HG02981 (cell line): ENCODE measurements around the gene SLC8B1.

Source experiments
- ATAC-seq: cut with Tn5 transposase; IDR thresholded peaks from one replicate; pipeline ENCODE4 v1.9.1; 2021; ENCODE audit warnings: mild to moderate bottlenecking, moderate library complexity; ENCODE audit not compliant: unreplicated experiment

Gene SLC8B1

GRCh38 chr12:113325916-113326315 lies 9.0 kb downstream of the SLC8B1 start:
- ATAC-seq: no peak

GRCh38 chr12:113322343-113322742 lies 12.6 kb downstream of the SLC8B1 start:
- no peak for ATAC-seq

DNA sequence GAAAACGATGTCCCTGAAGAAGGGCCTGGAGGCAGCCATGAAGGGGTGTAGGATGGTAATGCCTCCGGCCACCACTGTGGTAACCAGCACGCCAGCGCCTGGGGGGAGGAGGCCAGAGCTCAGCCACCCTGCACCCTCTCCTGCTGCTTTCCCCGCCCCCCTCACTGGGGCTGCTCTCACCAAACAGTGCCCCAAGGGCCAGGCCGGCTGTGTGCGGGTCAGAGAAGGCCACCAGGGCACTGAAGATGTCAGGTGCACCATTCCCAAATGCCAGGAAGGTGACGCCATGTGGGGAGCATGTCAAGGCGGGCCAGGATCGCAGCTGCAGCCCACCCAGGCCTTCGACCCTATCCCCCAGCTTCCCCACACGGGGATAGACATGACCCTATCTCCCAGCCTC lies 14.5 kb downstream of the SLC8B1 start:
- no peak for ATAC-seq

DNA sequence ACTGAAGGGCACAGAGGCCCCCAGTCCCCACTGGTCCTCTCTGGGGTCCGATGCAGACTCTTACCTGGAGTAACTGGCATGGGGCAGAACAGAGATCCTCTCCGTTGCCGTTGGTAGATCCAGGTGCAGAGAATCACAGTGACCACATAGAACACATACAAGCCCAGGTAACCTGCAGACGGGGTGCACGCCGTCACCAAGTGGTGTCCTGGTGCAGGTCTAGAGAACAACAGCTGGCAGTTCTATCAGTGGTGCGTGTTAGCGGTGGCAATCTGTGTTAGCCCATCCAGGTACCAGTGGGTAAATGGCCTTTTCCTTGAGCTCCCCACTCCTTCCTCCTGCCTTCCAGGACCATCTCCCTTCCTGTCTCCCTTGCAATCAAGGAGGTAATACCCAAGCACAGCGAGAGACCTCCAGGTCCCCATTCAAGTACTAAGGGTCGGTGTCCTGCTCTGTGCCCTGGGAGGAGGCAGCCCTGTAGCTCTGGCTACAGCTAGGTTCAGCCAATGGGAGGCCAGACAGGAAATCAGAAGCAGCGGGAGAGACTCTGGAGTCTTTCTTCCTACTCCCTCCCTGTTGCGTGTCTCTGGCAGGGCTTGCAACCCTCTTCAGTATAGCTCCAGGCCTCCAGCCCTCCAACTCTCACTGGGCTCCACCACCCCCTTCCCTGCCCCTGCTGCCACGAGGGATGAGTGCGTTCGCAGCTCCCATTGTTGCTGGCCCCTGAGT lies 15.8 kb downstream of the SLC8B1 start:
- ATAC-seq: no peak

- ATAC-seq: no peak
These were observed 16.8 kb downstream of the SLC8B1 start for GRCh38 chr12:113318046-113318656.

- no peak for ATAC-seq
These were observed 17.8 kb downstream of the SLC8B1 start for GRCh38 chr12:113317122-113317521.

- no peak for ATAC-seq
These were observed 18.8 kb downstream of the SLC8B1 start for GRCh38 chr12:113316155-113316554.

- ATAC-seq: no peak
These were observed 19.6 kb downstream of the SLC8B1 start for GRCh38 chr12:113315358-113315757.

DNA sequence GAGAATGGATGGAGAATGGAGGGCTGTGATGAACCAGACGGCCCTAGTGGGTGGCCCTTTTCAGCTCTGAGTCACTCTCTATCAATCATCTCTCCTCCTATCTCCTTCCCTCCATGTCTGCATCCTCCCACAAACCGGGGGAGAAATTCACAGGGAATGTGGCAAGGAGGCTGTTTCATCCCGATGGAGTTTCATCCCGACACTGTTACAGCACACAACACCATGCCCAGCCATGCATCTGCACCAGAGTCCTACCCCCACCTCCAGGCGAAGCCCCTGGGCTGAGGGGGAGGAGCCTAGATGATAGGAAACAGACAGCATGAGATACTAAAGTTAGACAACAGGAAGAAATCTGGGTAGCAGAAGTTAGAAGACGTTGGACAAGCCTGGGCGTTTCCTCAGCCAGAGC lies 20.8 kb downstream of the SLC8B1 start:
- no peak for ATAC-seq

- no peak for ATAC-seq
These were observed 24.4 kb downstream of the SLC8B1 start for GRCh38 chr12:113310489-113310888.

- ATAC-seq: no peak
These were observed 28.5 kb downstream of the SLC8B1 start for GRCh38 chr12:113306382-113306781.

DNA sequence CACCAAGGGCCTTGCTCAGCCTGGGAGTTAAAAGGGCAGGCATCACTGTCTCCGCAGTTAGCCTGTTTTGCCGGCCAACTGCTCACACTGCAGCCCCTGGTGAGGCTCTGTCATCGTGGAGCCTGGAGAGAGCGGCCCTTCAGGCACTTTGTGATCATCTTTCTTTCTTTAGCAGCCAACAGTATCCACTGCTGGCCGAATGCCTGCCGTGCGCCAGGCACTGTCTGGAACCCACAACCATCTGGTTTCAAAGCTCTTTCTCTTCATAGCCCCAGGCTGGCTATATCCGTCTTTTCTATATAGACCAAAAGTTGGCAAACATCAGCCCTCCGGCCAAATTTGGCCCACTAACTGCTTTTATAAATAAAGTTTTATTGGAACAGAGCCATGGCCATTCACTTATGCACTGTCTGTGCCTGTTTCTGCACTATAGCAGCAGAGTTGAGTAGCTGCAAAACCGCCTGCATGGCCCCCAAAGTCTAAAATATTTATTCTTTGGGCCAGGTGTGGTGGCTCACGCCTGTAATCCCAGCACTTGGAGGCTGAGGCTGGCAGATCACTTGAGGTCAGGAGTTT lies 29.5 kb downstream of the SLC8B1 start:
- ATAC-seq: no peak

DNA sequence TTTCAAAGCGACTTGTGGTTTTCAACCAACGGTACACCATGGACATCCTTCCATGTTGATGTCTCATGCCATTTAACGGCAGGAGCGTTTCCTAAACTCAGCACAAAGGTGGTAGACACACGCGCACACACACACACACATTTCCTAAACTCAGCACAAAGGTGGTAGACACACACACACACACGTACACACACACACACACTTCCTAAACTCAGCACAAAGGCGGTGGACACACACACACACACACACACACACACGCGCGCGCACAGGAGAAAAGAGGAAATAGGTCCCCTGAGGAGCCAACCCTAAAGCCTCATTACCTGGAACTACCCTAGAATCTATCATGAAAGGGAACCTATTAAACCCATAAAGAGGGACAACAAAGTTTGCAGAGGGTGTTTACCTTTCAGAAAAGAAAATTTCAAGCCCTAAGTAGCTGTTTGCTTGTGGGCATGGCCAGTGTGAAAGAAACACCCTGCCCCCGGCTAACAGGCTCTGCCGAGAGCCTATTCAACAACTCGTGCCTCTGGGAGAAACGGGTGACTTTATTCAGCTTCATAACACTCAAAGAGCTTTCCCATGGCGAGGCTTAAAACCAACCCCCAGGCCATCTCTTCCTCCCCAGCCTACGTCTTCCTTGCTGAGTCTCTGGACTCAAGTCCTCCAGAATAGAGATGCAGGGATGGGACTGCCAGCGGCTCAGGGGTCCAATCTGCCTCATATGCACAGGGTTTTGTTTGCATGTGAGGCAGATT lies 31.8 kb downstream of the SLC8B1 start:
- no peak for ATAC-seq

GRCh38 chr12:113302466-113302865 lies 32.4 kb downstream of the SLC8B1 start:
- no peak for ATAC-seq

DNA sequence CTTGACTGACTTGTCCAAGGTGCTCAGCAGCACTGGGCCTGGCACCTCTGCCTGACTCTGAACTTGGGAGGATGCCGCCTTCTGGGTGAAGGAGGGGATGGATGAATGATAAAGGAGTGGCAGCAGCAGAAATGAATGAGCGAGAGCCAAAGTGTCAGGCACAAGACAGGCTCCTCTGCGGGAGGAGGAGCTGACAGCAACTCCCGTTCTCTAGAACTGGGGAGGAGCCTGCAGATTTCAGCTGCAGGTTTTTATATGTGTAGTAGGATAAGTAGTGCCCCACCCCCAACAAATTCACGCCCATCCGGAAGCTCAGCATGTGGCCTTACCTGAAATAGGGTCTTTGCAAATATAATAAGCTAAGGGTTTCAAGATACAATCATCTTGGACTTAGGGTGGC lies 33.1 kb downstream of the SLC8B1 start:
- no peak for ATAC-seq

- ATAC-seq: no peak
These were observed 35.2 kb downstream of the SLC8B1 start for GRCh38 chr12:113299619-113300237.

GRCh38 chr12:113298861-113299545 lies 35.9 kb downstream of the SLC8B1 start:
- no peak for ATAC-seq

- ATAC-seq: no peak
These were observed 36.5 kb downstream of the SLC8B1 start for GRCh38 chr12:113298472-113298817.

GRCh38 chr12:113297621-113298471 lies 37.1 kb downstream of the SLC8B1 start:
- ATAC-seq: no peak

- ATAC-seq: no peak
These were observed 37.7 kb downstream of the SLC8B1 start for GRCh38 chr12:113297214-113297587.
